ENCODE results near the gene TNK2.
"Not testable (repeated sequence)": the region's sequence is repeated elsewhere in the genome, so short reads cannot be mapped to it uniquely, and the experiment has no call there.

TNK2 gene

GRCh38 chr3:195940806-195941205 is 32.5 kb upstream of the TNK2 start:
- not testable (repeated sequence) for H3K27me3 ChIP-seq, H3K27ac ChIP-seq, H3K4me1 ChIP-seq, H3K4me3 ChIP-seq, H3K9me3 ChIP-seq
- H3K36me3 ChIP-seq = peaks cover 0 to 11% (median 0%) of the 10 kb centered on the region in 3 donors
- peak in 1 of 2 donors; percentile 37 for DNase-seq
- intact Hi-C loops (cut with DNase I; ENCODE audit: low total_unique reads) = loop anchor here (5.0 kb wide), 1 partner anchor 61 kb away; no protein-coding TSS in a partner anchor

- H3K4me1 ChIP-seq, DNase-seq, H3K9me3 ChIP-seq, H3K27me3 ChIP-seq, H3K4me3 ChIP-seq, H3K27ac ChIP-seq: not testable (repeated sequence)
- intact Hi-C loops (cut with DNase I; ENCODE audit: low total_unique reads) = loop anchor here (5.0 kb wide), 1 partner anchor 63 kb away; no protein-coding TSS in a partner anchor
- H3K36me3 ChIP-seq = peaks cover 0 to 11% (median 0%) of the 10 kb centered on the region in 3 donors
Observed at GRCh38 chr3:195939526-195940470, 31.4 kb upstream of the TNK2 start.

DNA sequence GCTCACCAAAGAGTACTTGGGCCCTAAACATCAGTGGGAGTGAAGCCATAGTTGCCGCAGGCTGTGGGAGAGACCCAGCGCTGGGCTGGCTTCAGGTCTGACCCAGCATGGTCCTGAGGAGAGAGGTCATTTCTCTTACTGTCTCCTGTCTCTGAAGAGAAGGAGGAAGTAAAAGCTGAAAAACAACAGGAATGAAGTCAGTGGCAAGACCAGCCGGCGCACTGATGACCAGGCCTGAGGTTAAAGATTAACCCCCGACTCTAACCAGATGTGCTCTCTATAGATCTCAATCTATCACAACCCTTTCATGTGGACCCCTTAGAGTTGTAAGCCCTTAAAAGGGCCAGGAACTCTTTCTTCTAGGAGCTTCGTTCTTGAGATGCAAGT is 24.7 kb upstream of the TNK2 start:
- H3K4me3 ChIP-seq; H3K9me3 ChIP-seq; H3K4me1 ChIP-seq; intact Hi-C loops (cut with DNase I; ENCODE audit: low total_unique reads); H3K27me3 ChIP-seq; H3K27ac ChIP-seq; DNase-seq; H3K36me3 ChIP-seq: not testable (repeated sequence)

DNA sequence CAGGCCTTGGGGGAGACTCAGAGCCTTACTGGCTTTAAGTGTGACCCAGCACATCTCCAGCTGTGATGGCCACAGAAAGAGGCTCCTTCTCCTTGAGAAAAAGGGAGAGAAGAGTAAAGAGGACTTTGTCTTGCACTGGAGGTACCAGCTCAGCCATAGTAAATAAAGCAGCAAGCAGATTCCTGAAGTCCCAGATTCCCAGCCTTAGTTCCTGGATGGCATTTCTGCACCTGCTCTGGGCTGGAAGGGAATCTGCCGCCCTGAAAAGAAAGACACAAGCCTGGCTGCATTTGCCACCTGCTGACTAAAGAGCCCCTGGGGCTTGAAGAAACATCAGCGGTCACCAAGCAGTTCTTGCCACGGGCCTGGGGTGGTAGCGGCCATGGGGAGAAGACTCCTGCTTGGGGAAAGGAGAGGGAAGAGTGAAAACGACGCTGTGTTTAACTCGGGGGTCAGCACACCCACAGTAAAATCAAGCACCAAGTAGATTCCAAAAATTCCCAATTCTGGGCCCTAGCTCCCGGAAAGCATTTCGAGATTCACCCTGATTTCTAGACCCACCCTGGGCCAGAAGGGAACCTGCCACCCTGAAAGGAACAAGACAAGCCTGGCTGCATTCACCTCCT is 24.2 kb upstream of the TNK2 start:
- Histone ChIP-seq H3K27ac (no peak overlapping the region), H3K4me3 (no peak overlapping the region), H3K36me3 (no peaks in the 10 kb centered on the region), H3K4me1 (no peaks in the 10 kb centered on the region), H3K27me3 (peaks cover 0 to 4% of the 10 kb centered on the region in 2 donors), H3K9me3 (no peaks in the 10 kb centered on the region)
- TF ChIP-seq, protein P1, sequence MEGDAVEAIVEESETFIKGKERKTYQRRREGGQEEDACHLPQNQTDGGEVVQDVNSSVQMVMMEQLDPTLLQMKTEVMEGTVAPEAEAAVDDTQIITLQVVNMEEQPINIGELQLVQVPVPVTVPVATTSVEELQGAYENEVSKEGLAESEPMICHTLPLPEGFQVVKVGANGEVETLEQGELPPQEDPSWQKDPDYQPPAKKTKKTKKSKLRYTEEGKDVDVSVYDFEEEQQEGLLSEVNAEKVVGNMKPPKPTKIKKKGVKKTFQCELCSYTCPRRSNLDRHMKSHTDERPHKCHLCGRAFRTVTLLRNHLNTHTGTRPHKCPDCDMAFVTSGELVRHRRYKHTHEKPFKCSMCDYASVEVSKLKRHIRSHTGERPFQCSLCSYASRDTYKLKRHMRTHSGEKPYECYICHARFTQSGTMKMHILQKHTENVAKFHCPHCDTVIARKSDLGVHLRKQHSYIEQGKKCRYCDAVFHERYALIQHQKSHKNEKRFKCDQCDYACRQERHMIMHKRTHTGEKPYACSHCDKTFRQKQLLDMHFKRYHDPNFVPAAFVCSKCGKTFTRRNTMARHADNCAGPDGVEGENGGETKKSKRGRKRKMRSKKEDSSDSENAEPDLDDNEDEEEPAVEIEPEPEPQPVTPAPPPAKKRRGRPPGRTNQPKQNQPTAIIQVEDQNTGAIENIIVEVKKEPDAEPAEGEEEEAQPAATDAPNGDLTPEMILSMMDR (IDR thresholded peaks at IDR 0.05) = no peak
- intact Hi-C loops (cut with DNase I; ENCODE audit: low total_unique reads) = no loop called here
- DNase-seq = peak in 1 of 2 donors; percentile 29

GRCh38 chr3:195931582-195932273 is 23.4 kb upstream of the TNK2 start:
- peak in 1 of 2 donors; percentile 38 for DNase-seq
- no peaks in the 10 kb centered on the region for H3K9me3 ChIP-seq
- TF ChIP-seq, protein P1 (IDR thresholded peaks at IDR 0.05) = no peak
- no peak overlapping the region for H3K27ac ChIP-seq
- no peaks in the 10 kb centered on the region for H3K36me3 ChIP-seq
- intact Hi-C loops (cut with DNase I; ENCODE audit: low total_unique reads) = no loop called here
- H3K27me3 ChIP-seq = peaks cover 0 to 6% of the 10 kb centered on the region in 2 donors
- no peaks in the 10 kb centered on the region for H3K4me1 ChIP-seq
- no peak overlapping the region for H3K4me3 ChIP-seq

DNA sequence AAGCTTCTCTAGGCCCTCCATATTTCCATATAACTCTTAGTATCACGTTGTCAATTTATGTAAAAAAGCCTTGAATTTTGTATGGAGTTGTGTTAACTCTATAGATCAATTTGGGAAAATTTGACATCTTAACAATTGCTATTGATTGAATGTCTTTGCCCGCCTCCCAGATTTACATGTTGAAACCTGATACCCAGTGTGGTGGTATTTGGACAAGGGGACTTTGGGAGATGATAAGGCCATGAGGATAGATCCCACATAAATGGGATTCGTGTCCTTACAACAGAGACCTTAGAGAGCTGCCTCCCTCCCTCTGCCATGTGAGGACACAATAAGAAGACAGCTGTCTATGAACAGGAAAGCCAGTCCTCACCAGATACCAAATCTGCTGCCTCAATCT is 21.1 kb upstream of the TNK2 start:
- intact Hi-C loops (cut with DNase I; ENCODE audit: low total_unique reads) = no loop called here
- H3K4me3 ChIP-seq = no peak overlapping the region
- no peaks in the 10 kb centered on the region for H3K4me1 ChIP-seq
- H3K9me3 ChIP-seq = no peaks in the 10 kb centered on the region
- peaks cover 0 to 6% of the 10 kb centered on the region in 2 donors for H3K27me3 ChIP-seq
- no peaks in the 10 kb centered on the region for H3K36me3 ChIP-seq
- no peak overlapping the region for H3K27ac ChIP-seq
- TF ChIP-seq, protein P1 (IDR thresholded peaks at IDR 0.05) = no peak
- DNase-seq = no peak

Measured in tibial artery (tissue), 4 donors.